ENCODE data around the gene EPS8L1. TPM values are rescaled to one million over a fixed set of nuclear protein-coding genes. Genes with fewer than 3 reads are reported as not detected.

EPS8L1 gene
- total RNA-seq, 2 donors from 2014 or later, result 27.5 to 83.9 TPM

DNA sequence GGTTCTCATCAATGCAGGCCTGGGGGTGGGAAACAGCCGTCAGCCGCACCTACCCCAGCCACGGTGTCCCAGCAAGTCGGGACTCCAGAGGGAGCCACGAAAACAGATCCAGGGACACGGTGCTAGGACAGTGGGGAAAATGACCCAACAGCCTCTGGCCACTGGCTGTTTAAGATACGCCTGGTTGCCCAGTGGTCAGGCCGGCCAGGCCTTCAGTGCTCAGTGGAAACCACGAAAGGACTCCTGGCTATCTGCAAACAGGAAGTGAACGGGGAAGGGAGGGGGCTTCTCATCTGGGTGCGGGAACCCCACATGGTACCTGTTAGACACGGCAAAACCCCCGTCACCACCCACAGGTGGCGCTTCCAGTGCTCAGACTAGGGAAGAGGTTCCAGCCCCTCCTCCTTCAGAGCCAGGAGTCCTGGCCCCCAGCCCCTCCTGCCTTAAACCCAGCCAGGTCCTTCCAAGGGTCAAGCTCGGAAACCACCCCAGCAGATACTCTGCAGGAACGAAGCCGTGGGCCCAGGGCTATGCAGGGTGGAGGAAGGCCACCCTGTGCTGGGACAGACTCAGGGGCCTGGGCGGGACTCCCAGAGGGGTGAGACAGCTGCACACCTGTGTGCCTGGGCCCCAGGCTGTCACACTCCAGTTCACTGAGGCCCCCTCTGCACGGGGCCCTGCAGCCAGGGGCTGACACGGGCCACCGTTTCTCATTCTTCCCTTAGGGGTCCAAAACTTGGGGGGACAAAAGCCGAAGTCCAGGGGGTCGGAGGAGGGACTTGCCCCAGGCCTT, 37.3 kb downstream of the EPS8L1 start:
- no peaks in the 10 kb centered on the region for H3K36me3 ChIP-seq
- peak overlapping the region; percentile 33 for H3K27ac ChIP-seq
- DNase-seq, result no peak
- no peaks in the 10 kb centered on the region for H3K27me3 ChIP-seq
- intact Hi-C loops (cut with DNase I), result no loop called here
- no peaks in the 10 kb centered on the region for H3K9me3 ChIP-seq
- peak overlapping the region; percentile 35 to 70 for H3K9ac ChIP-seq (ENCODE audit: low read depth in 2 of 2, low read length in 2 of 2)
- TF ChIP-seq, protein P1, sequence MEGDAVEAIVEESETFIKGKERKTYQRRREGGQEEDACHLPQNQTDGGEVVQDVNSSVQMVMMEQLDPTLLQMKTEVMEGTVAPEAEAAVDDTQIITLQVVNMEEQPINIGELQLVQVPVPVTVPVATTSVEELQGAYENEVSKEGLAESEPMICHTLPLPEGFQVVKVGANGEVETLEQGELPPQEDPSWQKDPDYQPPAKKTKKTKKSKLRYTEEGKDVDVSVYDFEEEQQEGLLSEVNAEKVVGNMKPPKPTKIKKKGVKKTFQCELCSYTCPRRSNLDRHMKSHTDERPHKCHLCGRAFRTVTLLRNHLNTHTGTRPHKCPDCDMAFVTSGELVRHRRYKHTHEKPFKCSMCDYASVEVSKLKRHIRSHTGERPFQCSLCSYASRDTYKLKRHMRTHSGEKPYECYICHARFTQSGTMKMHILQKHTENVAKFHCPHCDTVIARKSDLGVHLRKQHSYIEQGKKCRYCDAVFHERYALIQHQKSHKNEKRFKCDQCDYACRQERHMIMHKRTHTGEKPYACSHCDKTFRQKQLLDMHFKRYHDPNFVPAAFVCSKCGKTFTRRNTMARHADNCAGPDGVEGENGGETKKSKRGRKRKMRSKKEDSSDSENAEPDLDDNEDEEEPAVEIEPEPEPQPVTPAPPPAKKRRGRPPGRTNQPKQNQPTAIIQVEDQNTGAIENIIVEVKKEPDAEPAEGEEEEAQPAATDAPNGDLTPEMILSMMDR (IDR thresholded peaks at IDR 0.05), result no peak
- H3K4me1 ChIP-seq, result peaks cover 8% of the 10 kb centered on the region
- H3K4me3 ChIP-seq, result no peak overlapping the region

DNA sequence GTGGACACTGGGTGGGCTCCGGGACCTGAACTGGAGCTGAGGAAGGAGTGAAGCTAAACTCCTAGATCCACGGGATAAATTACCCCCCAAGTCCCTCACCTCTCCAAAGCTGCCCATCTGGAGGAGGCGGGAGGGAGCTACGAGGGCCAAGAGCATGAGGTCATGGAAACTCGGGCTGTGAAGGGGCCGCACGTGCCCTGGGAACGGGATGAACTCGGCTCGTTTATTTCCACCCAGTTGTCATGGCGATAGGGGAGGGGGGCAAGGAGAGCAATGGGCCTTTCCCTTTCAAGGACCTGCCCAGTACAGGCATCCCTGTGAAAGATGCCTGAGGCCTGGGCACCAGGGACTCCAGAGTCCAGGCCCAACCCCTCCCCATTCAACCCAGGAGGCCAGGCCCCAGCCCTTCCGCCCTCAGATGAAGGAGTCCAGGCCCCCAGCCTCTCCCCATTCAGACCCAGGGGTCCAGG, 37.9 kb downstream of the EPS8L1 start:
- DNase-seq, result peak; percentile 60
- H3K9ac ChIP-seq (ENCODE audit: low read depth in 2 of 2, low read length in 2 of 2), result peak overlapping the region; percentile 60 to 70
- H3K27ac ChIP-seq, result peak overlapping the region; percentile 33
- H3K9me3 ChIP-seq, result no peaks in the 10 kb centered on the region
- H3K27me3 ChIP-seq, result no peaks in the 10 kb centered on the region
- intact Hi-C loops (cut with DNase I), result no loop called here
- TF ChIP-seq, protein P1 (IDR thresholded peaks at IDR 0.05), result no peak
- peaks cover 8% of the 10 kb centered on the region for H3K4me1 ChIP-seq
- no peaks in the 10 kb centered on the region for H3K36me3 ChIP-seq
- H3K4me3 ChIP-seq, result no peak overlapping the region

DNA sequence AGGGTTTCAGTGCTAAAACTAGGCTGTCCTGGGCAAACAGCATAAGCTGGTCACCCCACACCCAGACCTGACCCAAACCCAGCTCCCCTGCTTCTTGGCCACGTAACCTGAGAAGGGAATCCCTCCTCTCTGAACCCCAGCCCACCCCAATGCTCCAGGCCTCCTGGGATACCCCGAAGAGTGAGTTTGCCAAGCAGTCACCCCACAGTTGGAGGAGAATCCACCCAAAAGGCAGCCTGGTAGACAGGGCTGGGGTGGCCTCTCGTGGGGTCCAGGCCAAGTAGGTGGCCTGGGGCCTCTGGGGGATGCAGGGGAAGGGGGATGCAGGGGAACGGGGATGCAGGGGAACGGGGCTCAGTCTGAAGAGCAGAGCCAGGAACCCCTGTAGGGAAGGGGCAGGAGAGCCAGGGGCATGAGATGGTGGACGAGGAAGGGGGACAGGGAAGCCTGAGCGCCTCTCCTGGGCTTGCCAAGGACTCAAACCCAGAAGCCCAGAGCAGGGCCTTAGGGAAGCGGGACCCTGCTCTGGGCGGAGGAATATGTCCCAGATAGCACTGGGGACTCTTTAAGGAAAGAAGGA, 39.0 kb downstream of the EPS8L1 start:
- peak overlapping the region; percentile 34 to 60 for H3K9ac ChIP-seq (ENCODE audit: low read depth in 2 of 2, low read length in 2 of 2)
- no peak overlapping the region for H3K27ac ChIP-seq

DNA sequence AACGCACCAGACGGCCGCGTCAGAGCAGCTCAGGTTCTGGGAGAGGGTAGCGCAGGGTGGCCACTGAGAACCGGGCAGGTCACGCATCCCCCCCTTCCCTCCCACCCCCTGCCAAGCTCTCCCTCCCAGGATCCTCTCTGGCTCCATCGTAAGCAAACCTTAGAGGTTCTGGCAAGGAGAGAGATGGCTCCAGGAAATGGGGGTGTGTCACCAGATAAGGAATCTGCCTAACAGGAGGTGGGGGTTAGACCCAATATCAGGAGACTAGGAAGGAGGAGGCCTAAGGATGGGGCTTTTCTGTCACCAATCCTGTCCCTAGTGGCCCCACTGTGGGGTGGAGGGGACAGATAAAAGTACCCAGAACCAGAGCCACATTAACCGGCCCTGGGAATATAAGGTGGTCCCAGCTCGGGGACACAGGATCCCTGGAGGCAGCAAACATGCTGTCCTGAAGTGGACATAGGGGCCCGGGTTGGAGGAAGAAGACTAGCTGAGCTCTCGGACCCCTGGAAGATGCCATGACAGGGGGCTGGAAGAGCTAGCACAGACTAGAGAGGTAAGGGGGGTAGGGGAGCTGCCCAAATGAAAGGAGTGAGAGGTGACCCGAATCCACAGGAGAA, 39.9 kb downstream of the EPS8L1 start:
- intact Hi-C loops (cut with DNase I), result no loop called here
- Histone ChIP-seq H3K27ac (peak overlapping the region; percentile 88), H3K36me3 (no peaks in the 10 kb centered on the region)

More for the DNA sequence above, 39.0 kb downstream of the EPS8L1 start:
- DNase-seq, result no peak
- Histone ChIP-seq H3K9me3 (no peaks in the 10 kb centered on the region), H3K36me3 (no peaks in the 10 kb centered on the region), H3K4me1 (peaks cover 8% of the 10 kb centered on the region), H3K27me3 (no peaks in the 10 kb centered on the region), H3K4me3 (no peak overlapping the region)
- intact Hi-C loops (cut with DNase I), result no loop called here
- TF ChIP-seq, protein P1 (IDR thresholded peaks at IDR 0.05), result no peak

More for the DNA sequence above, 39.9 kb downstream of the EPS8L1 start:
- H3K9ac ChIP-seq (ENCODE audit: low read depth in 2 of 2, low read length in 2 of 2), result peak overlapping the region; percentile 73 to 99
- TF ChIP-seq, protein P1 (IDR thresholded peaks at IDR 0.05), result no peak
- H3K4me1 ChIP-seq, result peaks cover 8% of the 10 kb centered on the region
- no peak for DNase-seq
- H3K4me3 ChIP-seq, result peak overlapping the region; percentile 76
- H3K27me3 ChIP-seq, result no peaks in the 10 kb centered on the region
- no peaks in the 10 kb centered on the region for H3K9me3 ChIP-seq
